ENCODE data around the gene IGFL3. TPM values are rescaled to one million over a fixed set of nuclear protein-coding genes. Genes with fewer than 3 reads are reported as not detected.

Gene IGFL3
- total RNA-seq, 3 donors from 2014 or later: not detected

DNA sequence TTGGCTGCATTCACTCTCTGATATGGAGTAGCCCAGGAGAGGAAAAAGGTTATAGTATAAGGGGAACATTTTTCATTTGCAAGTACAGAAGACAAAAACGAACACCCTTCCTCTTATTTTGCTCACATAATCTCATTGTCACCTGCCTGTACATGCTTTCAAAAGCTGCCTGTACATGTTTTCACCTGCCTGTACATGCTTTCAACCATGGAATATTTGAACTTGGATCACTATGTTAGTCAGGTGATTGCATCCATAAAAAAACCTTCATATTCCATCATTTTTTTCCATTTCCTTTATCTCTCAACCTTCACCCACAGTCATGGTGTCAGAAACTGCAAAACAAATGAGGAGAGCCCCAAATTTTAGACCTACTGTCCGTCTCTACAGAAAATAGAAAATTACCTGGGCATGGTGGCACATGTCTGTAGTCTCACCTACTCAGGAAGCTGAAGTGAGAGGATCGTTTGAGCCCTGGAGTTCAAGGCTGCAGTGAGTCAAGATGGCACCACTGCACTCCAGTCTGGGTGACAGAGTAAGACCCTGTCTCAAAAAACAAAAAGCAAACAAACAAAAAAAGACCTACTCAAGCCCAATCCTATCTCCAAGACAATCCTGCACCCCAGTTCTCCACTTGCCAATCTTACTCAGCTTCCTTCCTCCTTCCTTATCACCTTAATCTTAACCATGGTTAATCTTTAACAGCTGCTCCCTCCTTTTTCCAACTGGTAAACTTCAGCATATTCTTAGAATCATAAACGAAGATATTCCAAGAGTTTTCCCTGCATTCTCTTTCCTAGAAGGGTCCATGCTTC is 35.1 kb upstream of the IGFL3 start:
- Histone ChIP-seq H3K9me3 (peaks cover 0 to 18% of the 10 kb centered on the region in 2 donors), H3K27me3 (peaks cover 0 to 4% of the 10 kb centered on the region in 2 donors), H3K36me3 (no peaks in the 10 kb centered on the region), H3K4me3 (no peak overlapping the region), H3K27ac (no peak overlapping the region), H3K4me1 (no peaks in the 10 kb centered on the region)
- TF ChIP-seq POLR2A (IDR thresholded peaks at IDR 0.05) (no peak), POLR2AphosphoS5 (IDR thresholded peaks at IDR 0.05) (no peak)
- TF ChIP-seq, protein P1, sequence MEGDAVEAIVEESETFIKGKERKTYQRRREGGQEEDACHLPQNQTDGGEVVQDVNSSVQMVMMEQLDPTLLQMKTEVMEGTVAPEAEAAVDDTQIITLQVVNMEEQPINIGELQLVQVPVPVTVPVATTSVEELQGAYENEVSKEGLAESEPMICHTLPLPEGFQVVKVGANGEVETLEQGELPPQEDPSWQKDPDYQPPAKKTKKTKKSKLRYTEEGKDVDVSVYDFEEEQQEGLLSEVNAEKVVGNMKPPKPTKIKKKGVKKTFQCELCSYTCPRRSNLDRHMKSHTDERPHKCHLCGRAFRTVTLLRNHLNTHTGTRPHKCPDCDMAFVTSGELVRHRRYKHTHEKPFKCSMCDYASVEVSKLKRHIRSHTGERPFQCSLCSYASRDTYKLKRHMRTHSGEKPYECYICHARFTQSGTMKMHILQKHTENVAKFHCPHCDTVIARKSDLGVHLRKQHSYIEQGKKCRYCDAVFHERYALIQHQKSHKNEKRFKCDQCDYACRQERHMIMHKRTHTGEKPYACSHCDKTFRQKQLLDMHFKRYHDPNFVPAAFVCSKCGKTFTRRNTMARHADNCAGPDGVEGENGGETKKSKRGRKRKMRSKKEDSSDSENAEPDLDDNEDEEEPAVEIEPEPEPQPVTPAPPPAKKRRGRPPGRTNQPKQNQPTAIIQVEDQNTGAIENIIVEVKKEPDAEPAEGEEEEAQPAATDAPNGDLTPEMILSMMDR (IDR thresholded peaks at IDR 0.05): no peak
- no peak for DNase-seq (ENCODE audit: low spot score in 2 of 2)
- intact Hi-C loops (cut with DNase I; ENCODE audit: low total_unique reads): no loop called here

DNA sequence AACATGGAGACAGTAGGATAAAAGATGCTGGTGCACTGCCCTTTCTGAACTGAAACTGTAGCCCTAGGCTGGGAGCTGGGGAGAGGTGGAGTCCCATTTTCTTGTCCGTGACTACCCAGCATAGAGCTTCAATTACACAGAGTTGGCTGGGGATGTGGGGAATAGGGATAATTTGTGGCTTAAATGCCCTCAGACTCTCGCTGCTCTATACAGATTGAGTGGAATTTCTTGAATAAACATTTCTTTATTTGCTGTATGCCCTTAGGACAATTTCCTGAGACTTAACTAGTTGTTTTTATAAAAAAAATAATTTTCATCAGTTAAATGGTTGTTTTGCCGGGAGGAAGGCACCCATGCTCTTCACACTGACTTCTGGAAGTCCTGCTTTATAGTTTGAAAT is 30.7 kb upstream of the IGFL3 start:
- H3K4me1 ChIP-seq: no peaks in the 10 kb centered on the region
- no peaks in the 10 kb centered on the region for H3K36me3 ChIP-seq
- H3K27me3 ChIP-seq: peaks cover 0 to 3% of the 10 kb centered on the region in 2 donors
- no peaks in the 10 kb centered on the region for H3K9me3 ChIP-seq
- no peak for DNase-seq (ENCODE audit: low spot score in 2 of 2)
- H3K27ac ChIP-seq: no peak overlapping the region
- TF ChIP-seq POLR2A (IDR thresholded peaks at IDR 0.05): no peak
- TF ChIP-seq, protein P1 (IDR thresholded peaks at IDR 0.05): no peak
- no peak for TF ChIP-seq POLR2AphosphoS5 (IDR thresholded peaks at IDR 0.05)
- no peak overlapping the region for H3K4me3 ChIP-seq
- intact Hi-C loops (cut with DNase I; ENCODE audit: low total_unique reads): no loop called here

DNA sequence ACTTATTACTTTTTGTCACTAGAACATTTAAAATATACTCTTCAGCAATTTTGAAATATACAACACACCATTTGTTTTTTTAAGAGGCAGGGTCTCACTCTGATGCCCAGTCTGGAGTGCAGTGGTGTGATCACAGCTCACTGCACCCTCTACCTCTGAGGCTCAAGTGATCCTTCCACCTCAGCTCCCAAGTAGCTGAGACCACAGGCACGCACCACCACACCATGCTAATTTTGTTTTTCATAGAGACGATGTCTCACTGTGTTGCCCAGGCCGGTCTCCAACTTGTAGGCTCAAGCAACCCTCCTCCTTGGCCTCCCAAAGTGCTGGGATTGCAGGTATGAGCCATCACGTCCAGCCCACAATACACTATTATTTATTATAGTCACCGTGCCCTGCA is 26.1 kb upstream of the IGFL3 start:
- intact Hi-C loops (cut with DNase I; ENCODE audit: low total_unique reads): loop anchor here (1.0 kb wide), 1 partner anchor 7 kb away; no protein-coding TSS in a partner anchor
- Histone ChIP-seq H3K4me1 (no peaks in the 10 kb centered on the region), H3K36me3 (no peaks in the 10 kb centered on the region), H3K9me3 (no peaks in the 10 kb centered on the region), H3K27me3 (no peaks in the 10 kb centered on the region), H3K27ac (no peak overlapping the region), H3K4me3 (no peak overlapping the region)
- DNase-seq (ENCODE audit: low spot score in 2 of 2): no peak
- no peak for TF ChIP-seq POLR2AphosphoS5 (IDR thresholded peaks at IDR 0.05)

DNA sequence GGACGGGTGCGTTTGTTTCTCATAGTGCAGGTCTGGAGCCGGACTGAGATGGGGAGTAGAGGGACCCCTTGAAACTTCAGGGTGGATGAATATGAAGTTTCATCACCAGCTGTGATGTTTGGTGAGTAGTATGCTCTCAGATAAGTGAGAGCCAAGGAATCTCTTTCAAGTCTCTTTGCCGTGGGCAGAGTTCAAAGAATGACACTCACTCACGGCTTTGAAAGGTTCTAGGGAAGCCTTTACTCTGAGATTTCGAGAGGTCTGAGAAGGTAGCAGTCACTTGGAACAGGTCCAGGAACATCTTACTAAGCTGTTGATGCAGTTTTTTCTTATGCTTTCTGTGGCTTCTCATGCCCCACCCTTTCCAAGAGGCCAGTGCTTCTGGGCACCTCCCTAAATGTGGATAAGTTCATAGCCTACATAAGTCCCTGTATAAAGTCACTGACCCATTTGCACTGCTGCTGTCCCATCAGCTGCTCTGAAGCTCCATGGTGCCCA is 23.4 kb upstream of the IGFL3 start, which contains the start of gene IGFL2:
IGFL2 (plus strand) TSS at position 448 of the 498 bp plus-strand sequence; CDS start at position 489, 41 bp downstream.
- intact Hi-C loops (cut with DNase I; ENCODE audit: low total_unique reads): no loop called here
- H3K9me3 ChIP-seq: no peaks in the 10 kb centered on the region
- H3K27me3 ChIP-seq: no peaks in the 10 kb centered on the region
- no peak within 1 kb of the TSS for H3K27ac ChIP-seq
- no peak within 1 kb of the TSS for H3K4me3 ChIP-seq
- TF ChIP-seq POLR2A (IDR thresholded peaks at IDR 0.05) (no peak), POLR2AphosphoS5 (IDR thresholded peaks at IDR 0.05) (no peak)
- TF ChIP-seq, protein P1 (IDR thresholded peaks at IDR 0.05): no peak
- no peak for DNase-seq (ENCODE audit: low spot score in 2 of 2)
- H3K4me1 ChIP-seq: no peaks in the 10 kb centered on the region
- H3K36me3 ChIP-seq: no peaks in the 10 kb centered on the region

DNA sequence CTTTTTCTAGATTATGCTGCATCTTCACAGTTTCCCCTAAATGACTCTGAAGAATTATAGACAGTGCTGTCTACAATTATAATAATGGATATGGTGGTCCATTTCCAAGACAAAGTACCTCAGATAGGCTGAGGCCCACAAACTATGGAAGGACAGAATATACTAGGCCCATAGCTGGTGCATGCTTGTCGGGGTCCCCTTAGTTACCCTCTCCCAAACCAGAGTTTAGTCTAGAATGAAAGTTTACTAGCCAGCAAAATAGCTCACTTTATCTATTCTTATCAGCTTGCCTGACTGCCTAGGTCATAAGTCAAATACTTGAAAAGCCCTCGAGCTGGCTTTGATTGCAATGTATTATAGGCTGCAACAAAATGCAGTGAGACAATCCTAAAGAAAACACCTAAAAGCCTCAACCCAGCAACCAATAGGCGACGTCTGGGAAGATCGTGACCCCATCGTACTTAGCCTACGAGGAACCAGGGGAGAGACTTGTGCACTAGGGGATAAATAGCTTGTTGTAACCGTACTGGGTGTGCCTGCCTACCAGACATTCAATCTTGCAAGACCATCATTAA is 22.8 kb upstream of the IGFL3 start:
- intact Hi-C loops (cut with DNase I; ENCODE audit: low total_unique reads): no loop called here
- no peaks in the 10 kb centered on the region for H3K27me3 ChIP-seq
- no peak for DNase-seq (ENCODE audit: low spot score in 2 of 2)
- H3K9me3 ChIP-seq: no peaks in the 10 kb centered on the region
- H3K4me3 ChIP-seq: no peak overlapping the region
- no peaks in the 10 kb centered on the region for H3K4me1 ChIP-seq
- TF ChIP-seq POLR2AphosphoS5 (IDR thresholded peaks at IDR 0.05): no peak
- no peak for TF ChIP-seq POLR2A (IDR thresholded peaks at IDR 0.05)
- TF ChIP-seq, protein P1 (IDR thresholded peaks at IDR 0.05): no peak
- H3K27ac ChIP-seq: no peak overlapping the region
- H3K36me3 ChIP-seq: no peaks in the 10 kb centered on the region

Measured in breast epithelium (tissue), 4 donors.